H9 (cell line): ENCODE measurements around the gene TTC23. TPM values are rescaled to one million over a fixed set of nuclear protein-coding genes. Genes with fewer than 3 reads are reported as not detected.
"Not testable (repeated sequence)": the region's sequence is repeated elsewhere in the genome, so short reads cannot be mapped to it uniquely, and the experiment has no call there.

ENCODE experiments used
- DNase-seq: peaks from one replicate; pipeline ENCODE4 v3.0.0-alpha.2; 2017
- H2AFZ ChIP-seq: one replicate; pipeline ENCODE4 v1.6.1; 2013; ENCODE audit warnings: mild to moderate bottlenecking, low read length, control low read depth, moderate library complexity
- H2AK5ac ChIP-seq: 2 replicates; pipeline ENCODE4 v1.6.1; 2013; ENCODE audit warnings: low read length, control low read depth, mixed read lengths; ENCODE audit not compliant: insufficient read length
- H2BK120ac ChIP-seq: one replicate; pipeline ENCODE4 v1.6.1; 2013; ENCODE audit warnings: low read depth, mild to moderate bottlenecking, low read length, control low read depth, inconsistent platforms; ENCODE audit not compliant: poor library complexity, severe bottlenecking
- H2BK12ac ChIP-seq: 2 replicates; pipeline ENCODE4 v1.6.1; 2013; ENCODE audit warnings: low read length, control low read depth, mixed read lengths, low read depth; ENCODE audit not compliant: insufficient read length
- H2BK15ac ChIP-seq: 2 replicates; pipeline ENCODE4 v1.6.1; 2013; ENCODE audit warnings: low read depth, low read length, control low read depth
- H2BK20ac ChIP-seq: one replicate; pipeline ENCODE4 v1.6.1; 2013; ENCODE audit warnings: low read depth, mild to moderate bottlenecking, low read length, control low read depth, inconsistent platforms; ENCODE audit not compliant: poor library complexity, severe bottlenecking
- H2BK5ac ChIP-seq: 2 replicates; pipeline ENCODE4 v1.6.1; 2013; ENCODE audit warnings: low read length, control low read depth, mixed read lengths; ENCODE audit not compliant: insufficient read length
- H3K14ac ChIP-seq: 2 replicates; pipeline ENCODE4 v1.6.1; 2013; ENCODE audit warnings: low read length, control low read depth; ENCODE audit not compliant: insufficient read depth
- H3K18ac ChIP-seq: 2 replicates; pipeline ENCODE4 v1.6.1; 2013; ENCODE audit warnings: low read depth, mild to moderate bottlenecking, mixed read lengths, low read length, control low read depth; ENCODE audit not compliant: insufficient read length
- H3K23ac ChIP-seq: 2 replicates; pipeline ENCODE4 v1.6.1; 2013; ENCODE audit warnings: low read length, control low read depth, mixed read lengths, low read depth; ENCODE audit not compliant: insufficient read length
- H3K23me2 ChIP-seq: 2 replicates; pipeline ENCODE4 v1.6.1; 2013; ENCODE audit warnings: low read depth, mild to moderate bottlenecking, mixed read lengths, low read length, control low read depth; ENCODE audit not compliant: insufficient read length, poor library complexity, severe bottlenecking
- H3K27ac ChIP-seq: 2 replicates; pipeline ENCODE4 v1.5.1; 2013; ENCODE audit warnings: low read length, control low read depth, mixed read lengths, low read depth; ENCODE audit not compliant: insufficient read length
- H3K27me3 ChIP-seq: 2 replicates; pipeline ENCODE4 v1.6.1; 2013; ENCODE audit warnings: low read length, control low read depth, inconsistent platforms; ENCODE audit not compliant: insufficient read depth
- H3K4ac ChIP-seq: 2 replicates; pipeline ENCODE4 v1.6.1; 2013; ENCODE audit warnings: low read depth, mild to moderate bottlenecking, control low read depth, inconsistent platforms, low read length, moderate library complexity
- H3K4me1 ChIP-seq: 2 replicates; pipeline ENCODE4 v1.6.1; 2013; ENCODE audit warnings: low read length, control low read depth, inconsistent platforms; ENCODE audit not compliant: insufficient read depth
- H3K4me2 ChIP-seq: 2 replicates; pipeline ENCODE4 v1.6.1; 2013; ENCODE audit warnings: low read length, control low read depth, mixed read lengths; ENCODE audit not compliant: insufficient read length, insufficient read depth
- H3K56ac ChIP-seq: 2 replicates; pipeline ENCODE4 v1.6.1; 2013; ENCODE audit warnings: low read depth, mild to moderate bottlenecking, mixed read lengths, low read length, control low read depth; ENCODE audit not compliant: insufficient read length
- H3K79me1 ChIP-seq: 2 replicates; pipeline ENCODE4 v1.6.1; 2013; ENCODE audit warnings: low read depth, mild to moderate bottlenecking, moderate library complexity, low read length, control low read depth, inconsistent platforms; ENCODE audit not compliant: insufficient read depth, poor library complexity, severe bottlenecking
- H3K79me2 ChIP-seq: 2 replicates; pipeline ENCODE4 v1.6.1; 2013; ENCODE audit warnings: low read length, control low read depth, inconsistent platforms; ENCODE audit not compliant: insufficient read depth
- H3K9ac ChIP-seq: 2 replicates; pipeline ENCODE4 v1.6.1; 2013; ENCODE audit warnings: low read length, control low read depth, mixed read lengths; ENCODE audit not compliant: insufficient read length; ENCODE audit errors: extremely low read depth
- H3K9me3 ChIP-seq: one replicate; pipeline ENCODE4 v1.6.1; 2013; ENCODE audit warnings: low read depth, low read length, inconsistent platforms; ENCODE audit not compliant: control insufficient read depth
- H3T11ph ChIP-seq: one replicate; pipeline ENCODE4 v1.6.1; 2013; ENCODE audit warnings: mild to moderate bottlenecking, low read length, control low read depth, inconsistent platforms
- H4K20me1 ChIP-seq: one replicate; pipeline ENCODE4 v1.6.1; 2013; ENCODE audit not compliant: control insufficient read depth, insufficient read length, insufficient read depth
- H4K5ac ChIP-seq: 2 replicates; pipeline ENCODE4 v1.6.1; 2013; ENCODE audit warnings: low read depth, mild to moderate bottlenecking, mixed read lengths, low read length, control low read depth; ENCODE audit not compliant: insufficient read length
- H4K8ac ChIP-seq: replicated peaks from 2 replicates; pipeline ENCODE4 v1.6.1; 2013; ENCODE audit warnings: low read length, control low read depth, mixed read lengths, low read depth; ENCODE audit not compliant: insufficient read length
- H4K91ac ChIP-seq: 2 replicates; pipeline ENCODE4 v1.6.1; 2013; ENCODE audit warnings: low read depth, mild to moderate bottlenecking, moderate library complexity, mixed read lengths, low read length, control low read depth; ENCODE audit not compliant: insufficient read length
- H3K27ac Mint-ChIP-seq, 3 experiments: 2 replicates in 2 of 3; 3 replicates in 1 of 3; pipeline ENCODE4 v1.8.0; 2020 to 2021; ENCODE audit warnings: mixed read lengths in 3 of 3, mild to moderate bottlenecking in 1 of 3, moderate library complexity in 1 of 3
- H3K27me3 Mint-ChIP-seq: 2 replicates; pipeline ENCODE4 v1.8.0; 2021; ENCODE audit warnings: low read depth, mild to moderate bottlenecking, moderate library complexity, mixed read lengths
- H3K36me3 Mint-ChIP-seq, 3 experiments: 2 replicates in 2 of 3; 3 replicates in 1 of 3; pipeline ENCODE4 v1.8.0; 2020 to 2021; ENCODE audit warnings: low read depth in 3 of 3, mixed read lengths in 3 of 3; ENCODE audit not compliant: insufficient read depth in 1 of 3
- H3K4me1 Mint-ChIP-seq, 2 experiments: 2 replicates each; pipeline ENCODE4 v1.8.0; 2020; ENCODE audit warnings: mixed read lengths in 2 of 2
- H3K4me3 Mint-ChIP-seq, 2 experiments: 2 replicates in 1 of 2; 3 replicates in 1 of 2; pipeline ENCODE4 v1.8.0; 2020 to 2021; ENCODE audit warnings: mild to moderate bottlenecking in 2 of 2, mixed read lengths in 2 of 2, moderate library complexity in 1 of 2
- H3K9me3 Mint-ChIP-seq, 2 experiments: 2 replicates in 1 of 2; 3 replicates in 1 of 2; pipeline ENCODE4 v1.8.0; 2020; ENCODE audit warnings: mild to moderate bottlenecking in 2 of 2, mixed read lengths in 2 of 2, moderate library complexity in 1 of 2
- CTCF ChIP-seq: fragments of 200-600 bp; sonication (generic); conservative IDR thresholded peaks from 3 replicates; pipeline ENCODE4 v1.8.0; 2021; ENCODE audit warnings: antibody characterized with exemption, mild to moderate bottlenecking
- WGBS: extraction: QIAGEN DNeasy Blood & Tissue Kit; methylation state at CpG from one replicate; pipeline ENCODE4 v1.1.7; 2013; ENCODE audit warnings: missing lambda C conversion rate, low lambda C conversion rate, mixed read lengths; ENCODE audit not compliant: insufficient read length; ENCODE audit errors: extremely low coverage; 5-methylcytosine and 5-hydroxymethylcytosine counted together
- total RNA-seq: library from RNA; stranded (reverse); gene quantifications from 2 replicates; pipeline ENCODE4 v1.2.1, GENCODE V29; 2021

The TTC23 gene
- total RNA-seq, 1 experiment from 2014 or later: 14.3 TPM

GRCh38 chr15:99113547-99114271, 135.7 kb downstream of the TTC23 start:
- peaks cover 7% of the 10 kb centered on the region for H3K27me3 Mint-ChIP-seq
- no peak overlapping the region for H2AFZ ChIP-seq
- no peak overlapping the region; a peak in 1 of 7 replicates for H3K27ac Mint-ChIP-seq
- no peak overlapping the region for H3K4me2 ChIP-seq
- no peak overlapping the region for H2BK15ac ChIP-seq
- H3K79me1 ChIP-seq: no peaks in the 10 kb centered on the region
- no peak overlapping the region for H3K18ac ChIP-seq
- no peaks in the 10 kb centered on the region for H3K9me3 Mint-ChIP-seq
- no CpG with 5 or more reads among the region's 13 CpGs for WGBS
- H3K56ac ChIP-seq: no peak overlapping the region
- no peak overlapping the region; the same call in 1 of the 2 replicates for H3K14ac ChIP-seq
- H3K4ac ChIP-seq: no peak overlapping the region
- no peaks in the 10 kb centered on the region for H3K4me1 ChIP-seq
- no peaks in the 10 kb centered on the region for H3K23me2 ChIP-seq
- H3K4me1 Mint-ChIP-seq: no peaks in the 10 kb centered on the region
- no peaks in the 10 kb centered on the region for H4K20me1 ChIP-seq
- no peak for TF ChIP-seq CTCF
- peaks cover 0 to 10% (median 5%) of the 10 kb centered on the region in 3 experiments; a peak in 5 of 7 replicates for H3K36me3 Mint-ChIP-seq
- H3T11ph ChIP-seq: no peak overlapping the region
- H2BK12ac ChIP-seq: no peak overlapping the region
- H3K9me3 ChIP-seq: no peaks in the 10 kb centered on the region
- no peaks in the 10 kb centered on the region; the same call in 1 of the 2 replicates for H3K27me3 ChIP-seq
- no peak overlapping the region for H2AK5ac ChIP-seq
- no peak overlapping the region for H2BK20ac ChIP-seq
- H3K9ac ChIP-seq: no peak overlapping the region
- no peak overlapping the region for H4K5ac ChIP-seq
- H2BK5ac ChIP-seq: no peak overlapping the region
- no peak overlapping the region for H3K4me3 Mint-ChIP-seq
- no peak overlapping the region for H4K8ac ChIP-seq
- DNase-seq: no peak
- no peak overlapping the region for H3K23ac ChIP-seq
- no peak overlapping the region for H3K27ac ChIP-seq
- H2BK120ac ChIP-seq: no peak overlapping the region
- no peaks in the 10 kb centered on the region for H3K79me2 ChIP-seq
- H4K91ac ChIP-seq: no peak overlapping the region

GRCh38 chr15:99111641-99112040, 137.7 kb downstream of the TTC23 start:
- not testable (repeated sequence) for H2BK5ac ChIP-seq, H3K9me3 ChIP-seq, H2BK12ac ChIP-seq, H3K4me2 ChIP-seq, H3K4ac ChIP-seq, H2AK5ac ChIP-seq, H4K20me1 ChIP-seq, H3K4me1 ChIP-seq, H2AFZ ChIP-seq, H3K27ac ChIP-seq, H2BK120ac ChIP-seq, H3K4me1 Mint-ChIP-seq, H3K79me1 ChIP-seq, H4K8ac ChIP-seq, H2BK15ac ChIP-seq, DNase-seq, H3K27ac Mint-ChIP-seq, H4K5ac ChIP-seq, H3K79me2 ChIP-seq, H3K4me3 Mint-ChIP-seq, H3T11ph ChIP-seq, H3K23ac ChIP-seq, H3K23me2 ChIP-seq, H3K14ac ChIP-seq, H3K9ac ChIP-seq, H2BK20ac ChIP-seq, H3K56ac ChIP-seq, H3K18ac ChIP-seq, H3K9me3 Mint-ChIP-seq, H3K27me3 ChIP-seq, H4K91ac ChIP-seq
- WGBS: no CpG with 5 or more reads among the region's 8 CpGs
- Mint-ChIP-seq H3K27me3 (peaks cover 26% of the 10 kb centered on the region), H3K36me3 (peaks cover 0 to 10% (median 5%) of the 10 kb centered on the region in 3 experiments; a peak in 5 of 7 replicates)
